Stimulated activated CD4-positive, alpha-beta T cell treated with anti-CD3 and anti-CD28 coated beads, Interleukin-1b, Interleukin-23, amount 100 ng/mL, for 24 hours (primary cell): ENCODE measurements around the gene REM2.
"Not testable (repeated sequence)": the region's sequence is repeated elsewhere in the genome, so short reads cannot be mapped to it uniquely, and the experiment has no call there.

Experiments
- DNase-seq, 4 experiments: peaks; one replicate each; pipeline ENCODE4 v3.0.0-alpha.2; 2020; ENCODE audit warnings: low read depth in 4 of 4, low spot score in 1 of 4

The REM2 gene

DNA sequence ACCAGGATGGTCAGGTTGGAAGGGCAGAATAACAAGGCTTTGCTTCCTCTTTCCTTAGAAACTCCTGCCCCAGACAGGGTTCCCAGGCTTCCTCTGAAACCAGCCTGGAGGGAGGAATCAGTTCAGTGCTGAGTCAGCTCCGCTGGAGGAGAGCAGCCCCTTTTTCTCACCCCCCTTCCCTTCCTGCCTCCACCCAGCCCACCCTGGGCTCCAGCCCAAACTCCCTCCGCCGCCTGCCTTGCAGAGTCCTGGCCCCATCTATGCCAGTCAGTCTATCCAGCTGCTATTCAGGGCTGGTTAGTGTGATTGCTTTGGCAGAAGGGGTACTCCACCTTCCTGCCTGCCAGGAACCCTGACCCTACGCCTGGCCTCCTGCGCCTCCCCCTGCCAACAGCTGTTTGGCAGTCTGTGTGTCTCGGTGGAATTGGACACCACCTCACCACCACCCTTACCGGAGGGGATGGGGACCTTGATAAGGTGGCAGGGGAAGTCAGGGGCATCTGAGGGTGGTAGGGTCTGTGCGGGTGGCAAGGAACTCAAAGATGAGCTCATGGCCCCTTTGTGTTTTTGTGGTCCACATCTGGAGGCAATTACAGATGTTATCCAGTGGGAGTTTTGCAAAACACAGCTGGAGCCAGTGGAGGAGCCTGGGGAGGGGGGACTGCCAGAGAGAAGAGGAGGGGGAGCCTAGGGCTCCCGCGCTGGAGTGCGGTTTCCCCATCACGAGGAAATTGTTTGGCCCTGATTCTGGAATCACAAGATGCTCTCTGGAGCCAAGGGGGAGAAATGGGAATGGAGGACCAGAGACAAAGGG, 34.5 kb upstream of the REM2 start:
- no peak for DNase-seq

DNA sequence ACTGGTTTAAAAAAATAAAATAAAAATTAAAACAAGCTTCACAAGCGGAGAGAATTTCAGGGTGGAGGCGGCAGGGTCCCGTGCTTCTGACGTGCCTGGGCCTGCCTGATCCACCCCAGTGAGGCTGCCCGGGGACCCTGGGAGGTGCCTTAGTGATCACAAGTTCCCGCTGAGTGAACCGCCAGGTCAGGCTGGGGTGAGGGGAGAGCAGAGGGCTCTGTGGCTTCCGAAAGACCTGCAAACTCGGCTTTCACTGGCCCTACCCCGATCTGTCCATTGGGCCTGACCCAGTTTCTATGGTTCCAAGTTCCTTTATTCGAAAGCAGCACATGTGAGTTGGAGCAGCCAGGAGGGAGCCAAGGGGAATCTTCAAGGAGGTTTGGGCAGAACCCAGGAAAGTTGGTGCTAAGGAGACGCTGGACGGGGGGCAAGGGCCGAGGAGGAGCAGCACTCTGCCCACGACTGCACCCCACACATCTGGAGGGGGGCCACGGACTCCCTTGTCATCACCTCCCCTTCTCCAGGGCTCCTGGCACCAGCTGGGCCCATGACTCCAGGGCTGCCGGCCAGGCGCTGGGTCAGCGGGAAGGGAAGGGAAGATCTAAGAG, 33.7 kb upstream of the REM2 start:
- DNase-seq, result no peak

DNA sequence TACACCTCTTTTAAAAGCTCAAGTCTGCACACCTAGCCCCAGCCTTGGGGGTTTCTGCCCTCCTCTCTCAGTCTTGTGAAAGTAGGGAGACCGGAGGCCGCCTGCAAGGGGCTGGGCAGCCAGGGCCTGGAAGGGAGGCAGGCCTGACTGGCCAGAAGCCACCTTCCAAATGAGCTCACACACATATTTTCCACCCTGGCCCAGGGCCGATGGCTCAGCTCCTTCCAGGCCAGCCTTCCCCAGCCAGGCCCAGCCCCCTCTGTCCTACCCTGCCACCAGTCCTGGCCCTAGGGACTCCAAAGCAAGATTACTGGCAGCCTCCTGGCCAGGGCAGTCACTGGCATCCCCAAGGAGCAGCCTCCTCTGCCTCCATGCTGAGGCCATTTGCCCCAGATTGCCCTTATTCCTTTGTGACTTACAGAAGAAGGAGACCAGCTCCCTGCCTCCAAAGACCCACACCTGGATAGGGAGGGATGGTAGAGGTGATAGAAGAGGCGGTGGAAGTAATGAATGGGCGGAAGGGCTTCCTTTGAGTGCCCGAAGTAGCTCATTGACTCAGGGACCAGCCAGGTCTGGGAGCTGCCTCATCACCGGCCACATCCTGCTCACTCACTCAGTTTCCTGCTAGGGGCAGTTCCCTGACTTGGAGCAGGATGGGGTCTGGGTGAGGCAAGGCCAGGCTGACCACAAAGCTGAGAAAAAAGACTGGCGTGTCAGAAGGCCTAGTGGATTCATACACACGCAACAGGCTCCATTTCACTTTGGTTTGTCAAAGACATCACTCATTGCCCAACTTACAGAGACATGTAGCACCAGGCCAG, 31.9 kb upstream of the REM2 start:
- DNase-seq, result no peak

- DNase-seq, result not testable (repeated sequence)
These were observed 30.8 kb upstream of the REM2 start for GRCh38 chr14:22852178-22852577.

- no peak for DNase-seq
These were observed 30.5 kb upstream of the REM2 start for GRCh38 chr14:22852599-22852939.

DNA sequence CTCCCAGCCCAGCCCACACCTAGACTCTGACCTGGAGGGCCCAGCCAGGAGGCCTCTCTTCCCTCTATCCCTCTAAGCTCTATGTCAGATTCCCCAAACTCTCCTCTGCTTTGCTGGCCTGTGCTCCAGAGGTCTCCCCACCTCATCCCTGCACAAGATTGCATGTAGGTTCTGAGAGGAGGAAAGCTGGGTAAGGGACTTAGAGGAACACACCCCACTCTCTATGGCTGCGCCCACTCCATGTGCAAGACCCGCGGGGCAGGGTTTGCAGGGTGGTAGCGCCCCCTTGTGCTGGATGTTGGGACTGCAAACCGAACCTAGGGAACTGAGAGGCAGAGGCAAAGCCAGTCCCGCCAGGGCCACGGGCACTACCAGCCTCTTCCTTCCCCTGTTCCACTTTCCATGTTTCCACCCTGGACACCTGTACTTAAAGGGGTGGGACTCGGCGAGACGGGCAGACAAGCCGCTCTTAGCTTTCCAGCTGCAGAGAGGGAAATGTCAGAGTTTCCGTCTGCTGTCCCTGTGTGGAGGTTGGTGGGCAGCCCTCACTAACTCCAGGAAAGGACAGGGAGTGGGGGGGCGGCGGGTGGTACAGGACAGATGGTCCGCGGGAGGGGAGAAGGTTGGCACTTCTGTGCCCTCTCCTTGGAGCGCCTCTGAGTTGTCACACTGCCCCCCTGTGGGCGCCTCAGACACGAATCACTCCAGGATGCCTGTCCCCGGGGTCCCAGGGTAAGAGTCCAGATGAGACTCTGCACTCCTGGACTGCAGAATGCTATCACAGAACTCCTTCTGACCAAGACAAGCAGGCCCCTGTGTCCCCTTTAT, 29.9 kb upstream of the REM2 start:
- peak; percentile 80 to 95 (median 86) for DNase-seq

- not testable (repeated sequence) for DNase-seq
These were observed 28.7 kb upstream of the REM2 start for GRCh38 chr14:22854296-22854695.

DNA sequence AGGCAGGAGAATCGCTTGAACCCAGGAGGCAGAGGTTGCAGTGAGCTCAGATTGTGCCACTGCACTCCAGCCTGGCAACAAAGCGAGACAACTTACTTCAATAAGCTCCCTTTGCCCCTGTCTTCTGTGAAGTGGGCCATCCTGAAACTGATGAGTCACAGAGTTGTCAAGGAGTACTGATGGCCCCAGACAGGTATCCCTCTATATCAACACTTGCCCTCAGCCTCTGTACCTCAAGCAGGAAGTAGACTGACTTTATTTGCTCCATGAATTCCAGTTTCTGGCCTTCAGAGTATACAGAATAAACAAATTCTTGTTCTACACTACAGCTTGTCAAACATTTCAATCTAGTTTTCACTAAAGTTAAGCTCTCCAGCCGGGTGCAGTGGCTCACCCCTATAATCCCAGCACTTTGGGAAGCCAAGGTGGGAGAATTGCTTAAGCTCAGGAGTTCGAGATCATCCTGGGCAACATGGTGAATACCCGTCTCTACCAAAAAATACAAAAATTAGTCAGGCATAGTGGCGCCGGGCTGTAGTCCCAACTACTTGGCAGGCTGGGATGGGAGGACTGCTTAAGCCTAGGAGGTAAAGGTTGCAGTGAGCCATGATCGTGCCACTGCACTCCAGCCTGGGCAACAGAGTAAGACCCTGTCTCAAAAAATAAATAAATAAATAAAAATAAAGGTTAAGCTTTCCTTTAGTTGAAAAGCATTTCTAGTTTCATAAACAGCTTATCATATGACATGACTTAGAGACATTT, 27.9 kb upstream of the REM2 start:
- DNase-seq, result no peak

DNA sequence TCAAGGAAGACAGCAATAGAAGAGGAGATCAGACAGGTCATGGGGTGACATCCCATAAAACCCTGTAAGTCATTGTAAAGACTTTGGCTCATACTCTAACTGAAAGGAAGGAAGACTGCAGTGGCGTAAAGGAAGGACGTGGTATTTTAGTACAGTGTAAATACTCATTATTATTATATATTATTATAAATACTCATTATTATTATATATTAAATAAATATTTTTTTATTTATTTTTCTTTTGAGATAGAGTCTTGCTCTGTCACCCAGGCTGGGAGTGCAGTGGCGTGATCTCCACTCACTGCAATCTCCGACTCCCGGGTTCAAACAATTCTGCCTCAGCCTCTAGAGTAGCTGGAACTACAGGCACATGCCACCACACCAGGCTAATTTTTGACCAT, 26.6 kb upstream of the REM2 start:
- no peak for DNase-seq

DNA sequence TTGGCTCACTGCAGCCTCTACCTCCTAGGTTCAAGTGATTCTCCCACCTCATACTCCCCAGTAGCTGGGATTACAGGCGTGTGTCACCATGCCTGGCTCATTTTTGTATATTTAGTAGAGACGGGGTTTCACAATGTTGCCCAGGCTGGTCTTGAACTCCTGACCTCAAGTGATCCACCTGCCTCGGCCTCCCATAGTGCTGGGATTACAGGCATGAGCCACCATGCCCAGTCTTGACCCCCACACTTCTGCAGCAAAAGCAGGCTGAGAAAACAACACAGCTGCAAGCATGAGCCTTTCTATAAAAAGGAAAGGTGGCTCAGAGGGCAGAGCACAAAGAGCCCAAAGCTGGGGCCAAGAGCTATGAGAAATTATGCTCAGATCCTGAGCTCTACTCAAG, 22.6 kb upstream of the REM2 start:
- not testable (repeated sequence) for DNase-seq

- DNase-seq, result no peak
These were observed 21.4 kb upstream of the REM2 start for GRCh38 chr14:22861651-22862050.

- no peak for DNase-seq
These were observed 18.0 kb upstream of the REM2 start for GRCh38 chr14:22864979-22865378.

DNA sequence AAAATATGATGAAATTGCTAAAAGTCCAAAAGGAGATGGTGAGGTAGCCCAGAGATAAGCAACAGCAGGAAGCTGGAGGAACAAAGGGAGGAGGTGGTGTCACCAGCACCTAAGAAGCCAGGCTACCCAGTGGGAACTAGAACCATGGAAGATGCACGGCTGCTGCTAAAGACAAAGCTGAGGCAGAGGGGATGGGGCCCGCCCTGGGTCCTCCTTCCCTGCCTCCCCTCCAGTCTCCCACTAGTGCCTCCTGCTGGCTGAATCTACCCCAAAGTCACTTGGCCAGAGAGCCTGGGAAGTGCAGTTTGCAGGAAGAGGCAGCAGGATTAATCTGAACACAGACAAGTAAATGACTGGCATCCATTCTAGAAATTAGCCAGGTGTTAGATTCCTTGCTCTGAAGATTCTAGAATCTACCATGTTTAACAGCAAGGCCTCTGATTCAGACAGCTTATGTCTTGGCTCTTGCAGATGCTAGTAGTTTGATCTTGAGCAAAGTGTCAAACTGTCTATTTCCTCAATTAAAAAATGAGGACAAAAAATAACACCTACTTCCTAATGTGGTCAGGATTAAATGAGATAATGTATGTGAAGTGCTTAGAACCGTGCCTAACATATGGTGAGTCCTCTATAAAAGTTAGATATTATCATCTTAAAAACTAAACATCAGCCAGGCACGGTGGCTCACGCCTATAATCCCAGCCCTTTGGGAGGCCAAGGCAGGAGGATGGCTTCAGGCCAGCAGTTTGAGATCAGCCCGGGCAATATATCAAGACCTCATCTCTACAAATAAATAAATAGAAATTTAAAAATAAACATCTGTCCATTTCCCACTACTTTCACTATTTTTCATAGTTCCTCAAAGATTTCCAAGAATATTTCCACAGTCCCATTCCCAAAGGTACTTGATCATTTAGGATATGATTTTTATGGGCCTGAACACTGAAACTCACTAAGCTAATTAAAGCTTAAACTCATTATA, 17.3 kb upstream of the REM2 start:
- no peak for DNase-seq

- no peak for DNase-seq
These were observed 16.1 kb upstream of the REM2 start for GRCh38 chr14:22866874-22867273.

- DNase-seq, result no peak
These were observed 12.2 kb upstream of the REM2 start for GRCh38 chr14:22870811-22871223.

GRCh38 chr14:22871224-22872032, 11.6 kb upstream of the REM2 start, which contains the start of gene LRP10:
TSS of gene LRP10 (plus strand) at chr14:22871740. CDS start at chr14:22872304, 564 bp downstream.
- DNase-seq, result peak; percentile 43 to 72 (median 52)

DNA sequence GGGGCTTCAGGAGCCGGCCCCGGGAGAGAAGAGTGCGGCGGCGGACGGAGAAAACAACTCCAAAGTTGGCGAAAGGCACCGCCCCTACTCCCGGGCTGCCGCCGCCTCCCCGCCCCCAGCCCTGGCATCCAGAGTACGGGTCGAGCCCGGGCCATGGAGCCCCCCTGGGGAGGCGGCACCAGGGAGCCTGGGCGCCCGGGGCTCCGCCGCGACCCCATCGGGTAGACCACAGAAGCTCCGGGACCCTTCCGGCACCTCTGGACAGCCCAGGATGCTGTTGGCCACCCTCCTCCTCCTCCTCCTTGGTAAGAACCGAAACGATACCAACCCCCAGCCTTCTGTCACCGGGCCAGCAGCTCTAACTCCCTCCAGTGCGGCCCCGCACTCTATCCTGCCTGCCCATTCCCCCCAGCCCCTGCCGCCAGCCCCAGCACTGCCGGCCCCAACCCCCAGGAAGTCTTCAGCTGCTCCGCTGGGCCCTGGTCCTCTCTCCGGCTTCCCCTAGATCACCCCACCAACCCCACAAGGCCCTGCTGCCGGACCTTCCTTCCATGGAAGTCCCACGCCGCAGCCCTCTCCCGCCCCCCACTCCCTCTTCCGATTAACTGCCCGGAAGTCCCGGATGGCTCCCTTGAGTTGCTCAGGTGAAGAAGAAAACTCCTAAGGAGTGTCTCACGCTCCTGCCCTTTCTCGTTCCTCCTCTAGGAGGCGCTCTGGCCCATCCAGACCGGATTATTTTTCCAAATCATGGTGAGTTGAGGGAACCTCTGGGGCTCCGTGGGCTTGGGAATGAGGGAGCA, 10.8 kb upstream of the REM2 start:
- DNase-seq, result peak; percentile 47 to 60 (median 54)
